ENCODE data around the gene PTPA.
"Not testable (repeated sequence)": the region's sequence is repeated elsewhere in the genome, so short reads cannot be mapped to it uniquely, and the experiment has no call there.

PTPA gene

DNA sequence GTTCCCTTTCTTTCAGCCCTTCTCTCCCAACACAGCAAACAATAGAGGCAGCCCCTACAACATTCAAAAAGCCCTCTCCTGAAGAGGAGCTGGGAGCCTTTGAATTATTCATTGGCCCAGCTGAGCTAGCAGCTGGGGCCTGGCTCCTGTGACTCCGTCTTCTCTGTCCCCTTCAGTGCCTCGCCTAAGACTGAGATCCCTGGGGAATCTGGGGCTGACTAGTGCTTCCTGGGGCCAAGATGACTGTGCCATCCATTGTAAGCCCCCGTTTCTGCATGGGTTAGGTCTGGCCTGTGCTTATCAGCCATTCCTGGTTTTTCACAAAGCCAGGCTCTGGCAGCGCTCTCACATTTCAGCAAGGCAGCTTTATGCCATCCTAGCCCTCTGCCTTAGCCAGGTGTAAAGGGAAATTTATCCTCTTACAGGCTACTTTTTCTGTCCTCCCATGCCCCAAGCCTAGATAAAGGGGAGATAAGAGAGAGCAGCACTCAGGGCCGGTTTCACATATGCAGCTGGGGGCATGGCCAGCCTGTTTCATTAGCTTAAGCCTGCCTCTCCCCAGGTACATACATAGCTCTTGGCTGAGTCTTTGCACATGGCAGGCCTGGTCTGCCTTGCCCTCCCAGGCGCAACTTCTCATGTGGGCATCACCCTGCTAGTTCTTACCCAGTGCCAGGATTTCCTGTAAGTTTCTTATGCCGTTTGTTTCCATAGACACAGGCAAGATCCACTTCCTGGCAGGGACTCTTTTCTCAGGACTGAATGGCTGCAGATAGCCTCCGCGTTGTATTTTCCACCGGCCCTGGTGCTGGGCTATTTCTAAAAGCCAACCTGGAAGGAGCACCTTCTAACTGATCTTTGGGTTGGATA is 15.8 kb downstream of the PTPA start:
- peaks cover 3% of the 10 kb centered on the region for H3K4me1 ChIP-seq (ENCODE audit: control insufficient read depth, insufficient read depth, low read length)
- no peak overlapping the region for H3K27ac ChIP-seq (ENCODE audit: low read length)
- no peaks in the 10 kb centered on the region for H3K27me3 ChIP-seq (ENCODE audit: control insufficient read depth, insufficient read depth, low read length)
- no CpG with 5 or more reads among the region's 10 CpGs for WGBS (ENCODE audit: insufficient coverage, insufficient read length)
- no peaks in the 10 kb centered on the region for H3K9me3 ChIP-seq (ENCODE audit: control insufficient read depth, insufficient read depth, low read length)
- no peak for DNase-seq (ENCODE audit: low read depth, low spot score)
- H3K36me3 ChIP-seq (ENCODE audit: control insufficient read depth, insufficient read depth, low read length) = 0 out of 2 replicates have a peak, but pooled peaks cover 3% of the 10 kb centered on the region
- H3K4me3 ChIP-seq (ENCODE audit: low read length) = no peak overlapping the region

DNA sequence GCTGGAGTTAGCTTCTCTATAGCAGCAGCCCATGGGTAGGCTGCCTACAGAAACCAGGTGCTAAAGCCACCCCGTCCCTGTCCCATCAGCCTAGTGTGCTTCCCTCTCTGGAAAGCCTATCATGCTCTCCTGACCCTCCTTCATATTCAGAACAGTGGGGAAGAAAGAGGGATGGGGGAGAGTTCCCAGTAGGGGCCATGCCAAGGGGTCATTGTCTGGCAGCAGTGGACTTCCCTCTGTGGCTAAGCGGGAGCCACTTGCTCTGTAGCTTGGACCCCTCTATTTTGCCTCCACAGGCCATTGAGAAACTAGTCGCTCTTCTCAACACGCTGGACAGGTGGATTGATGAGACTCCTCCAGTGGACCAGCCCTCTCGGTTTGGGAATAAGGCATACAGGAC is 17.5 kb downstream of the PTPA start:
- WGBS (ENCODE audit: insufficient coverage, insufficient read length) = no CpG with 5 or more reads among the region's 5 CpGs
- H3K27me3 ChIP-seq (ENCODE audit: control insufficient read depth, insufficient read depth, low read length) = no peaks in the 10 kb centered on the region
- no peaks in the 10 kb centered on the region for H3K9me3 ChIP-seq (ENCODE audit: control insufficient read depth, insufficient read depth, low read length)
- no peaks in the 10 kb centered on the region; the same call in 1 of the 2 replicates for H3K36me3 ChIP-seq (ENCODE audit: control insufficient read depth, insufficient read depth, low read length)
- DNase-seq (ENCODE audit: low read depth, low spot score) = no peak
- H3K4me3 ChIP-seq (ENCODE audit: low read length) = no peak overlapping the region
- no peak overlapping the region for H3K27ac ChIP-seq (ENCODE audit: low read length)
- H3K4me1 ChIP-seq (ENCODE audit: control insufficient read depth, insufficient read depth, low read length) = peaks cover 3% of the 10 kb centered on the region

DNA sequence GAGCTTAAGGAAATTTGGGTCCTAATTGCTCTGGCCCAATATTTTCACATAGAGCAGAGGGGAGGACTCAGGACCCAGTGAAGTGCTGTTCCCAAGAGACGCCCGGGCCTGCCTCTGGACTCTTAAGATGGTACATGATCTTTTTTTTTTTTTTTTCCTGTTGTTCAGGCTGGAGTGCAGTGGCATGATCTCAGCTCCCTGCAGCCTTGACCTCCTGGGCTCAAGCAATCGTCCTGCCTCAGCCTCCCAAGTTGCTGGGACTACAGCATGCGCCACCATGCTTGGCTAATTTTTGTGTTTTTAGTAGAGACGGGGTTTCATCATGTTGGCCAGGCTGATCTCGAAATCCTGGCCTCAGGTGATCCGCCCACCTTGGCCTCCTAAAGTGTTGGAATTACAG is 19.1 kb downstream of the PTPA start:
- DNase-seq (ENCODE audit: low read depth, low spot score); H3K4me1 ChIP-seq (ENCODE audit: control insufficient read depth, insufficient read depth, low read length); H3K27me3 ChIP-seq (ENCODE audit: control insufficient read depth, insufficient read depth, low read length); H3K9me3 ChIP-seq (ENCODE audit: control insufficient read depth, insufficient read depth, low read length); H3K27ac ChIP-seq (ENCODE audit: low read length); H3K36me3 ChIP-seq (ENCODE audit: control insufficient read depth, insufficient read depth, low read length); H3K4me3 ChIP-seq (ENCODE audit: low read length): not testable (repeated sequence)
- no CpG with 5 or more reads among the region's 7 CpGs for WGBS (ENCODE audit: insufficient coverage, insufficient read length)

DNA sequence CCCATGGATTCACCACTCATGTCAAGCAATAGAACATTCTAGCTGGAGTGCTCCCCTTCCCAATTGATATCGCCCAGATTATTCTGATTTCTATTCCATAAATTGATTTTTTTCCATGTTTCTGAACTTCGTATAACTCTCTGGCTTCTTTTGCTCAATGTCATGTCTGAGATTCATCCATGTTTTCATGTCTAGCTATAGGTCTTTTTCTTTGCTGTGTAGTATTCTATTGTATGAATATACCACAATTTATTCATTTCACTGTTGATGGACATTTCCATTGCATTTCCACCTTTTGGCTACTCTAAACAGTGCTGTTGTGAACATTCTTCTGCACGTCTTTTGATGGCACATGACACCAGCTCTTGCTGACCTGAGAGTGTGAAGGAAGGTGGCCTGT is 19.6 kb downstream of the PTPA start:
- Histone ChIP-seq H3K27me3 (ENCODE audit: control insufficient read depth, insufficient read depth, low read length) (no peaks in the 10 kb centered on the region), H3K9me3 (ENCODE audit: control insufficient read depth, insufficient read depth, low read length) (no peaks in the 10 kb centered on the region), H3K27ac (ENCODE audit: low read length) (no peak overlapping the region), H3K36me3 (ENCODE audit: control insufficient read depth, insufficient read depth, low read length) (peaks cover 2% of the 10 kb centered on the region; the same call in 1 of the 2 replicates), H3K4me3 (ENCODE audit: low read length) (no peak overlapping the region), H3K4me1 (ENCODE audit: control insufficient read depth, insufficient read depth, low read length) (peaks cover 3% of the 10 kb centered on the region; the same call in 1 of the 2 replicates)
- WGBS (ENCODE audit: insufficient coverage, insufficient read length) = no CpG with 5 or more reads among the region's 3 CpGs
- no peak for DNase-seq (ENCODE audit: low read depth, low spot score)

DNA sequence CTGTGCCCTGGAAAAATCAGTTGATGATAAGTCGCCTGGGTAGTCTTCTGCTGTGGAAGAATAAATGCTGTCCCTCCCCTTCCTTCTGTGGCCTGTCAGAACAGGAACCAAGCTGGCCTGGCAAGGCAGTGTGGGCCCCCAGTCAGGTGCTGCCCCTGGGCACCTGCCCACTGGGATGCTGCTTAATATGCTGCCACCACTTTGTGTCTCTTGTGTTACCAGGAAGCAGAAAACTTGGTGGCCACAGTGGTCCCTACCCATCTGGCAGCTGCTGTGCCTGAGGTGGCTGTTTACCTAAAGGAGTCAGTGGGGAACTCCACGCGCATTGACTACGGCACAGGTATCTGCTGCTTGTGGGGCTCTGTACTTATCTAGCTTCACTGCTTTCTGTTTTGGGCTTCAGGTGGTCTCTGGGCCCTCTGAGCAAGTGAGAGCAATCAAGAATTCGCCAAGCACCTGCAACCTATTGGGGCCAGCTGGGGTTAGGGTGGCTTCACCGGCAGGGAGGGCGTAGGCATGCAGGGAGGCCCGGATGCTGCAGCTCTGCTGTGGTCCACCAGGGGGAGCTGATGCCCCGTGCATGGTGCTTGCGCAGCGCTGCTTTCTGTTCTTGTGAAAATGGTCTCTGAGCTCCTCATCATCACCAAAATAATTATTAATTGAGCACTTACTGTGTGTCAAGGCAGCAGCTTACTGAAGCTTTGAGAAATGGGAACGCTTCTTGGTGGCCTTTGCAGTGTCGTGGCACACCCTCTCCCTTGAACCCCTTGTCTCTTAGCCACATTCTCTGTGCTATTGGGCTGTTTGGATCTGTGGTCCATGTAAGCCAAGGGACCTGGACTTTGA is 20.3 kb downstream of the PTPA start:
- no peak for DNase-seq (ENCODE audit: low read depth, low spot score)
- no peaks in the 10 kb centered on the region for H3K9me3 ChIP-seq (ENCODE audit: control insufficient read depth, insufficient read depth, low read length)
- H3K27ac ChIP-seq (ENCODE audit: low read length) = no peak overlapping the region
- peaks cover 3% of the 10 kb centered on the region; the same call in 1 of the 2 replicates for H3K4me1 ChIP-seq (ENCODE audit: control insufficient read depth, insufficient read depth, low read length)
- peaks cover 5% of the 10 kb centered on the region for H3K36me3 ChIP-seq (ENCODE audit: control insufficient read depth, insufficient read depth, low read length)
- WGBS (ENCODE audit: insufficient coverage, insufficient read length) = no CpG with 5 or more reads among the region's 13 CpGs
- no peak overlapping the region for H3K4me3 ChIP-seq (ENCODE audit: low read length)
- H3K27me3 ChIP-seq (ENCODE audit: control insufficient read depth, insufficient read depth, low read length) = no peaks in the 10 kb centered on the region

DNA sequence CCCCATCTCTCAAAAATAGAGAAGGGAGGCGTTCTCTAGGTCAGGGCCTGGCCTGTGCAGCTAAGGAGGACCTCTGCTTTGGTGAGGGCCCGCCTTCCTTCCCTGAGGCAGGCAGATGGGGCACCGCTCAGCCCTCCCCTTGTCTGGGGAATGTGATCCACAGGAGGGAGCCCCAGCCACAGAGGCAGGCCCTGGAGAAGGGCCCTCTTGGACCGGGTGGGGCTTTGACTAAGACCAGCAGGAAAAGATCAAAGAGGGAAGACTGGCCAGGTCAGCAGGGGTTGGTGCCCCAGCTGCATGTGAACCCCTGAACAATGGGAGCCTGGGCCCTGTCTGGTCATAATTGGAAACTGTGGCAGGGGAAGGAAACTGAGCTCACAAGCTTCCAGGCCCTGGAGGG is 21.9 kb downstream of the PTPA start:
- Histone ChIP-seq H3K27me3 (ENCODE audit: control insufficient read depth, insufficient read depth, low read length) (no peaks in the 10 kb centered on the region), H3K9me3 (ENCODE audit: control insufficient read depth, insufficient read depth, low read length) (no peaks in the 10 kb centered on the region), H3K27ac (ENCODE audit: low read length) (no peak overlapping the region), H3K4me3 (ENCODE audit: low read length) (no peak overlapping the region), H3K36me3 (ENCODE audit: control insufficient read depth, insufficient read depth, low read length) (peaks cover 18% of the 10 kb centered on the region), H3K4me1 (ENCODE audit: control insufficient read depth, insufficient read depth, low read length) (no peaks in the 10 kb centered on the region)
- DNase-seq (ENCODE audit: low read depth, low spot score) = no peak
- WGBS (ENCODE audit: insufficient coverage, insufficient read length) = no CpG with 5 or more reads among the region's 4 CpGs

DNA sequence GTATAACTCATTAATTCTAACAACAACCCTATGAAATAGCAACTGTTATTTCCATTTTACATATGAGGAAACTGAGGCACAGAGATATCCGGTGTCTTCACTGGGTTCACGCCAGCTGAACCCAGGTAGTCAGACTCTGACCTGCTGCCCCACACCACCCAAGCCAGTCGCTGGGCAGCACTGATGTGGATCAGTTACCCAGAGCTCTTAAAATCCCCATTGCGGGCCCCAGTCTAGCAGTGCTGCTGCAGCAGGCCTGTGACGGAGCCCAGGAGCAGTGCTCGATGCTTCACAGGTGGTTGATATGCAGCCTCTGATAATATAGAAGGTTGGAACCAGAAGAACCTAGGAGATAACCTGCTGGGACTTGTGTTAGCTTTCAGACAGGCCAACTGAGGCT is 24.3 kb downstream of the PTPA start:
- no CpG with 5 or more reads among the region's 6 CpGs for WGBS (ENCODE audit: insufficient coverage, insufficient read length)
- peaks cover 2% of the 10 kb centered on the region for H3K4me1 ChIP-seq (ENCODE audit: control insufficient read depth, insufficient read depth, low read length)
- no peak for DNase-seq (ENCODE audit: low read depth, low spot score)
- H3K36me3 ChIP-seq (ENCODE audit: control insufficient read depth, insufficient read depth, low read length) = peaks cover 19% of the 10 kb centered on the region
- H3K4me3 ChIP-seq (ENCODE audit: low read length) = no peak overlapping the region
- H3K27ac ChIP-seq (ENCODE audit: low read length) = no peak overlapping the region
- H3K9me3 ChIP-seq (ENCODE audit: control insufficient read depth, insufficient read depth, low read length) = no peaks in the 10 kb centered on the region
- H3K27me3 ChIP-seq (ENCODE audit: control insufficient read depth, insufficient read depth, low read length) = no peaks in the 10 kb centered on the region

DNA sequence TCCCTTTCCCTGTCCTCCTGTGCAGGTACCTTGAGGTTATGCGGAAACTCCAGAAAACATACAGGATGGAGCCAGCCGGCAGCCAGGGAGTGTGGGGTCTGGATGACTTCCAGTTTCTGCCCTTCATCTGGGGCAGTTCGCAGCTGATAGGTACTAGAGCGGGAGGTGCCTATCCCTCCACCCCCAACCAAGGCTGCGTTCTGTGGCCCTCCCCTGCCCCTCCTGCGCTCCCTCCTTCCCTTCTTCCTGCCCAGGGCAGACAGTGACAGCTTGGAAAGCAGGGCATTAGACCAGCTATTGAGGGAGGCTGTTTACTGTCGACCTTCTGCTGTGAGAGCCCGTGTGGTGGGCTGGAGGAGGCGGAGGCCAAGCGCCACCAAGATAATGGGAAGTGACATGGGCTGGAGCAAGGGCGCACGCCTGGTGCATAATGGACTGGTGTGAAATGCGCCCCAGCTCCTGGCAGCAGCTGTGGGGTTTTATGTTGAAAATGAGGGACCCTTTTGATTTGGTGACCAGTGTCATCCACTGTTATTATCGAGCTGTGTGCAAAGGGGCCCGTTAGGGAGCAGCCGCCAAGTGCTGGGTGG is 25.3 kb downstream of the PTPA start:
- peaks cover 9% of the 10 kb centered on the region for H3K4me1 ChIP-seq (ENCODE audit: control insufficient read depth, insufficient read depth, low read length)
- WGBS (ENCODE audit: insufficient coverage, insufficient read length) = no CpG with 5 or more reads among the region's 16 CpGs
- no peaks in the 10 kb centered on the region for H3K9me3 ChIP-seq (ENCODE audit: control insufficient read depth, insufficient read depth, low read length)
- no peaks in the 10 kb centered on the region for H3K27me3 ChIP-seq (ENCODE audit: control insufficient read depth, insufficient read depth, low read length)
- no peak overlapping the region for H3K4me3 ChIP-seq (ENCODE audit: low read length)
- no peak for DNase-seq (ENCODE audit: low read depth, low spot score)
- no peak overlapping the region for H3K27ac ChIP-seq (ENCODE audit: low read length)
- peaks cover 21% of the 10 kb centered on the region for H3K36me3 ChIP-seq (ENCODE audit: control insufficient read depth, insufficient read depth, low read length)

DNA sequence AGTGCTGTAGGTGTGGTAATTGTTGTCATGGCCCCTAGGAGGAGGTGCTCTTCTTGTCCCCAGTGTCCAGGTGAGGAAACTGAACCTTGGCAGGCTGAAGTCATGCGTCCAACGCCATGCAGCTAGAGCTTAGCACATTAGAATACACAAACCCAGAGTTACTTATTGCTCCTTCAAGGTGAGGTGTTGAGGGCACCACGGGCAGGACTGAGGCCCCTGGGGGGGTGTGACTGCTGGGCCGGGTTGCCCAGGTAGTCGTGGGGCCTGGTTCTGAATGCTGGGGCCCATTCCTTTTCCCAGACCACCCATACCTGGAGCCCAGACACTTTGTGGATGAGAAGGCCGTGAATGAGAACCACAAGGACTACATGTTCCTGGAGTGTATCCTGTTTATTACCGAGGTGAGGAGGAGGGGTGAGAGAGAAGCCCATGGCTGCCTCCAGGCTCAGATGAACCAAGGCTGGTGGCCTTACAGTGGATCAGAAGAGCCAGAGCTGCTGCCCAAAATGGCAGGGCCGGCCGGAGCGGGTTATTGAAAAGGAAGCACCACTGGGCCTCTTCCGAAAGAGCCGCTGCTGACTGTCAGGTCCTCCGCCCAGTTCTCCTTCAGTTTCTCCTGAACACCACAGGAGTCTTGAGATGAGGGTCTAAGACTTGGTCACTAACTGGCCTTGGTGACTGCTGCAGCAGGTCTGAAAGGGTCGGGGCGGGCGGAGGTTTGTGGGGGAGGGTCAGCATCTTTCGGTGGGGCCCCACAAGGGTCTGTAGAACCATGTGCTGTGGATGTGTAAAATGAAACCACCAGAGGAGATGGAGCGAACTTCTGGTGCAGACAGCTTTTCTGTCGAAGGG is 26.3 kb downstream of the PTPA start:
- WGBS (ENCODE audit: insufficient coverage, insufficient read length) = no CpG with 5 or more reads among the region's 19 CpGs
- no peak overlapping the region for H3K27ac ChIP-seq (ENCODE audit: low read length)
- no peak for DNase-seq (ENCODE audit: low read depth, low spot score)
- no peak overlapping the region for H3K4me3 ChIP-seq (ENCODE audit: low read length)
- H3K36me3 ChIP-seq (ENCODE audit: control insufficient read depth, insufficient read depth, low read length) = peaks cover 22% of the 10 kb centered on the region
- H3K9me3 ChIP-seq (ENCODE audit: control insufficient read depth, insufficient read depth, low read length) = no peaks in the 10 kb centered on the region
- H3K4me1 ChIP-seq (ENCODE audit: control insufficient read depth, insufficient read depth, low read length) = peaks cover 14% of the 10 kb centered on the region
- H3K27me3 ChIP-seq (ENCODE audit: control insufficient read depth, insufficient read depth, low read length) = no peaks in the 10 kb centered on the region

DNA sequence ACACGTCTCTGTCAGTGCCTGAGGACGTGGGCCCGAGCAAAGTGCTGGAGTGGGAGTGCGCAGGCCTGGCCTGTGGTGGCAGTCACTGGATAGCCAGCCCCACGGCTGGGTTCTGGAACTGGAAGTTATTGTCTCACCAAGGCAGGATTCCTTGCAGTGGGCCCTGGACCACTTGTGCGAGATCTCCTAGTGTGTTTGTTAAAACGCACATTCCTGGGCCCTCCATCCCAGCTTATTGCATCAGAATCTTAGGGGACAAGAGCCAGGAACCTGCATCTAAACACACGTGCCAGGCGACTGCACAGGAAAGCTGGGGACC is 26.9 kb downstream of the PTPA start:
- no peak overlapping the region for H3K27ac ChIP-seq (ENCODE audit: low read length)
- H3K4me1 ChIP-seq (ENCODE audit: control insufficient read depth, insufficient read depth, low read length) = peaks cover 15% of the 10 kb centered on the region
- H3K27me3 ChIP-seq (ENCODE audit: control insufficient read depth, insufficient read depth, low read length) = no peaks in the 10 kb centered on the region
- H3K4me3 ChIP-seq (ENCODE audit: low read length) = no peak overlapping the region
- peaks cover 22% of the 10 kb centered on the region for H3K36me3 ChIP-seq (ENCODE audit: control insufficient read depth, insufficient read depth, low read length)
- no peaks in the 10 kb centered on the region for H3K9me3 ChIP-seq (ENCODE audit: control insufficient read depth, insufficient read depth, low read length)
- DNase-seq (ENCODE audit: low read depth, low spot score) = no peak
- no CpG with 5 or more reads among the region's 9 CpGs for WGBS (ENCODE audit: insufficient coverage, insufficient read length)
